B cell (primary cell): ENCODE results near the gene GGT6. TPM values are rescaled to one million over a fixed set of nuclear protein-coding genes. Genes with fewer than 3 reads are reported as not detected.

Experiments
- ATAC-seq: fragments of 200-7000 bp; cut with Tn5 transposase; one replicate; pipeline ENCODE4 v1.10.0; 2021; ENCODE audit warnings: low read depth, mild to moderate bottlenecking, moderate number of reproducible peaks, moderate library complexity
- CTCF ChIA-PET: fragments of 350-600 bp; sonication (Branson Sonifier 250); formaldehyde crosslinking; loops from one replicate; lab custom pipeline; 2021; ENCODE audit warnings: antibody characterized with exemption, inconsistent platforms; lab: Charles Lee
- POLR2A ChIA-PET: fragments of 350-600 bp; sonication (Branson Sonifier 250); formaldehyde crosslinking; loops from one replicate; lab custom pipeline; 2021; ENCODE audit warnings: antibody characterized with exemption; lab: Charles Lee
- DNase-seq: peaks from one replicate; pipeline ENCODE4 v3.0.0; 2013
- H2AFZ ChIP-seq: 2 replicates; pipeline ENCODE4 v1.6.1; 2012; ENCODE audit warnings: mild to moderate bottlenecking, low read depth, low read length; ENCODE audit not compliant: insufficient read depth, poor library complexity, severe bottlenecking
- H3K27ac ChIP-seq, 2 donors: 1 replicate in 1 of 2; 2 replicates in 1 of 2; pipeline ENCODE4 v1.5.1; 2012 to 2013; ENCODE audit warnings: low read length in 2 of 2, mild to moderate bottlenecking in 2 of 2, moderate library complexity in 1 of 2
- H3K27me3 ChIP-seq, 4 experiments: fragments of 200-600 bp in 1 of 4; sonication (generic) in 1 of 4; replicated peaks in 1 of 4; 1 replicate in 2 of 4; 2 replicates in 2 of 4; pipeline versions ENCODE4 v1.6.1 to v1.7.0; 2013 to 2016; ENCODE audit warnings: low read length in 3 of 4, mild to moderate bottlenecking in 2 of 4, mixed read lengths in 1 of 4, moderate library complexity in 1 of 4; ENCODE audit not compliant: insufficient read depth in 4 of 4, control insufficient read depth in 3 of 4; ENCODE audit errors: control extremely low read depth in 1 of 4
- H3K36me3 ChIP-seq, 2 experiments: replicated peaks in 1 of 2; 1 replicate in 1 of 2; 2 replicates in 1 of 2; pipeline versions ENCODE4 v1.6.1 to v1.7.1; 2013; ENCODE audit warnings: low read length in 1 of 2; ENCODE audit not compliant: insufficient read depth in 2 of 2, control insufficient read depth in 1 of 2; ENCODE audit errors: control extremely low read depth in 1 of 2, extremely low read depth in 1 of 2
- H3K4me1 ChIP-seq, 2 donors: fragments of 200-600 bp in 1 of 2; sonication (generic) in 1 of 2; 1 replicate in 1 of 2; 2 replicates in 1 of 2; pipeline versions ENCODE4 v1.5.1 to v1.6.1; 2013 to 2017; ENCODE audit warnings: low read length in 2 of 2; ENCODE audit not compliant: control insufficient read depth in 2 of 2, insufficient read depth in 2 of 2
- H3K4me2 ChIP-seq: replicated peaks from 2 replicates; pipeline ENCODE3; 2012; ENCODE audit warnings: mild to moderate bottlenecking, low read depth, low read length; ENCODE audit not compliant: poor library complexity, severe bottlenecking
- H3K4me3 ChIP-seq, 5 experiments: fragments of 200-600 bp in 1 of 5; sonication (generic) in 1 of 5; 1 replicate in 3 of 5; 2 replicates in 2 of 5; pipeline versions ENCODE4 v1.5.1 to v1.7.0; 2011 to 2016; ENCODE audit warnings: low read length in 4 of 5, mild to moderate bottlenecking in 4 of 5, low read depth in 2 of 5, control low read depth in 1 of 5, moderate library complexity in 1 of 5; ENCODE audit not compliant: insufficient read depth in 1 of 5; ENCODE audit errors: control extremely low read depth in 1 of 5, extremely low read depth in 1 of 5
- H3K79me2 ChIP-seq: fragments of 200-600 bp; sonication (generic); one replicate; pipeline ENCODE4 v1.6.0; 2016; ENCODE audit warnings: low read length; ENCODE audit not compliant: control insufficient read depth, insufficient read depth
- H3K9ac ChIP-seq: fragments of 200-600 bp; sonication (generic); 2 replicates; pipeline ENCODE4 v1.6.1; 2017; ENCODE audit warnings: mild to moderate bottlenecking, low read length, moderate library complexity
- H3K9me3 ChIP-seq, 3 donors: one replicate each; pipeline versions ENCODE4 v1.6.1 to v1.7.1; 2013; ENCODE audit warnings: low read length in 2 of 3; ENCODE audit not compliant: control insufficient read depth in 2 of 3, insufficient read depth in 1 of 3; ENCODE audit errors: control extremely low read depth in 1 of 3
- H4K20me1 ChIP-seq: 2 replicates; pipeline ENCODE4 v1.6.0; 2012; ENCODE audit warnings: mild to moderate bottlenecking, low read length; ENCODE audit not compliant: insufficient read depth, control insufficient read depth, poor library complexity, severe bottlenecking
- H3K27ac Mint-ChIP-seq: one replicate; pipeline ENCODE4 v1.8.0; 2021; ENCODE audit warnings: mixed read lengths
- H3K27me3 Mint-ChIP-seq: one replicate; pipeline ENCODE4 v1.8.0; 2021; ENCODE audit warnings: mixed read lengths
- H3K4me1 Mint-ChIP-seq: one replicate; pipeline ENCODE4 v1.8.0; 2021; ENCODE audit warnings: mixed read lengths
- H3K4me3 Mint-ChIP-seq: one replicate; pipeline ENCODE4 v1.8.0; 2021; ENCODE audit warnings: mixed read lengths
- H3K9me3 Mint-ChIP-seq: one replicate; pipeline ENCODE4 v1.8.0; 2022; ENCODE audit warnings: mixed read lengths; ENCODE audit not compliant: insufficient read depth
- CTCF ChIP-seq: fragments of 200-600 bp; IDR thresholded peaks from one replicate; pipeline ENCODE4 v1.8.0; 2022; ENCODE audit warnings: antibody characterized with exemption, mild to moderate bottlenecking
- EZH2 ChIP-seq: IDR thresholded peaks from 2 replicates; pipeline ENCODE4 v1.6.1; 2012; ENCODE audit warnings: borderline replicate concordance, low read depth, mild to moderate bottlenecking, moderate library complexity, low read length; ENCODE audit not compliant: insufficient read depth, poor library complexity, severe bottlenecking
- WGBS: methylation state at CpG from one replicate; pipeline ENCODE4 v1.1.5; 2013; ENCODE audit warnings: missing lambda C conversion rate; ENCODE audit not compliant: insufficient coverage; 5-methylcytosine and 5-hydroxymethylcytosine counted together
- intact Hi-C: fragments of 100-400 bp; cut with micrococcal nuclease; formaldehyde crosslinking; loops from one replicate; pipeline ENCODE4 v1.10.0; 2022
- polyA plus RNA-seq: library from polyadenylated mRNA; depleted of rRNA; stranded (reverse); fragments of >200 nt; gene quantifications from 2 replicates; pipeline ENCODE4 v1.2.3, GENCODE V29; 2012
- total RNA-seq, 2 donors: library from RNA; stranded (reverse); fragments of 120-200 nt in 1 of 2; gene quantifications; 1 replicate in 1 of 2; 2 replicates in 1 of 2; pipeline versions ENCODE4 v1.2.3 to v1.2.4, GENCODE V29; 2013 to 2022

Gene GGT6
- total and polyA plus RNA-seq, 2 donors (not counting 1 experiment from before 2014, with no cell fraction given), result not detected

DNA sequence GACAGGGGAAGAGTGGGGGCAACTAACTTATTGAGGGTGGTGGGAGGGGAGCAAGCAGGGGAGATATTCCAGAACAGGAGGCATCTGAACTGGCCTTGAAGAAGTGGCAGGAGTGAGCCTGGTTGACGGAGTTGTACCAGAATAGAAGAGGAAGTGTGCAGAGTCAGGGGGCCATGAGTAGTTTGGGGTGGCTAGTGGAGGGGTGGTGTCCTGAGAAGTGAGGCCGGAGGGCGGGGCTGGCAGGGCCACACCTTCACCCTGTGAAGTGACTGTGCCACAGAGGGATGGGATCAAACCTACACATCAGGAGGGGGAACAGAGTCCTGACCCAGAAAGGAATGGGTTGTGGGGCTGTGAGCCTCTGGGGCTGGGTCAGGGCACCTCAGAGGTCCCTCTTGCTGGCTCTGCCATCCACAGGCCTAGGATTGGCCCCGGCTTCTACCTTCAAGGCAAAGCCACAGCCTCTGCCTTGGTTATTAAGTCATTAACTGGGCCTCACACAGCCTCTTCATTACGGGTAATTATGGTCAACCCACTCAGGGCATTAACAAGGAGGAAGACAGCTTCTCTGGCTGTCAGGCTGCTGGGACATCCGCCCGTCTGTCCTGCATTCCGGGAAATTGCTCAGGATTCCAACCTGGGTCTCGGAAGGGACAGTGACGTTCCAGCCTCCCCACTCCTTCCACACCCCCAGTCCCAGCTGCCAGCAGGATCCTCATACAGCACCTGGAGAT is 49.0 kb downstream of the GGT6 start:
- no peak overlapping the region for H3K9ac ChIP-seq
- no peak overlapping the region for H3K4me2 ChIP-seq
- no peak overlapping the region for H3K27ac Mint-ChIP-seq
- ChIA-PET POLR2A (no interaction called here), CTCF (no interaction called here)
- H3K36me3 ChIP-seq, result no peaks in the 10 kb centered on the region
- no peaks in the 10 kb centered on the region for H3K9me3 Mint-ChIP-seq
- no peak overlapping the region for H3K27ac ChIP-seq
- H3K4me3 ChIP-seq, result no peak overlapping the region
- H3K9me3 ChIP-seq, result no peaks in the 10 kb centered on the region
- peaks cover 0 to 26% (median 4%) of the 10 kb centered on the region in 4 experiments for H3K27me3 ChIP-seq
- H3K4me1 Mint-ChIP-seq, result peaks cover 1% of the 10 kb centered on the region
- H3K27me3 Mint-ChIP-seq, result peaks cover 23% of the 10 kb centered on the region
- H3K4me3 Mint-ChIP-seq, result no peak overlapping the region
- intact Hi-C loops, result no loop called here
- peaks cover 0 to 7% of the 10 kb centered on the region in 2 donors for H3K4me1 ChIP-seq
- DNase-seq (no peak), ATAC-seq (no peak)
- no peaks in the 10 kb centered on the region for H3K79me2 ChIP-seq
- 75% methylated on average over 10 of the region's 10 CpGs for WGBS
- no peaks in the 10 kb centered on the region for H4K20me1 ChIP-seq
- TF ChIP-seq CTCF, result no peak
- no peak for TF ChIP-seq EZH2
- no peak overlapping the region for H2AFZ ChIP-seq

- Histone ChIP-seq H3K4me3 (no peak overlapping the region), H3K27me3 (peaks cover 0 to 34% (median 7%) of the 10 kb centered on the region in 4 experiments), H3K27ac (no peak overlapping the region), H4K20me1 (no peaks in the 10 kb centered on the region), H3K4me2 (no peak overlapping the region), H3K4me1 (peaks cover 0 to 7% of the 10 kb centered on the region in 2 donors), H2AFZ (no peak overlapping the region), H3K36me3 (no peaks in the 10 kb centered on the region), H3K79me2 (no peaks in the 10 kb centered on the region), H3K9me3 (no peaks in the 10 kb centered on the region), H3K9ac (no peak overlapping the region)
- H3K9me3 Mint-ChIP-seq, result no peaks in the 10 kb centered on the region
- H3K4me1 Mint-ChIP-seq, result peaks cover 1% of the 10 kb centered on the region
- 74% methylated on average over 4 of the region's 11 CpGs for WGBS
- DNase-seq (no peak), ATAC-seq (no peak)
- CTCF ChIA-PET, result interaction anchor here (1.2 kb wide), 1 partner anchor 55 kb away, joined by 3 read pairs; no protein-coding TSS in a partner anchor
- intact Hi-C loops, result no loop called here
- no peak for TF ChIP-seq CTCF
- TF ChIP-seq EZH2, result no peak
- H3K4me3 Mint-ChIP-seq, result no peak overlapping the region
- H3K27me3 Mint-ChIP-seq, result peaks cover 23% of the 10 kb centered on the region
- POLR2A ChIA-PET, result no interaction called here
- H3K27ac Mint-ChIP-seq, result no peak overlapping the region
These were observed 49.8 kb downstream of the GGT6 start for GRCh38 chr17:4510618-4510941.
